Heart left ventricle (tissue), 13 donors: Measurements from ENCODE around the gene PRICKLE3.

Experiments used
- CTCF ChIP-seq, 12 donors: fragments of 200-600 bp; sonication (generic) in 4 of 12; IDR thresholded peaks; one replicate each; pipeline versions ENCODE4 v1.5.0 to v1.8.0; 2018 to 2022; ENCODE audit warnings: antibody characterized with exemption in 12 of 12, mild to moderate bottlenecking in 5 of 12
- POLR2A ChIP-seq, 2 donors: fragments of 450-650 bp; IDR thresholded peaks; one replicate each; pipeline ENCODE4 v1.6.1; 2017; ENCODE audit warnings: antibody characterized with exemption in 2 of 2, mild to moderate bottlenecking in 2 of 2, moderate library complexity in 2 of 2
- donor health status: ischemic (EF 13 %, LVEDD 7.1; RV severe dilation, severe dysfunction).
- donor health status: DM: no; HTN: yes; CAD: no.
- donor health status: DM: no; HTN: no; CAD: no.
- donor health status: ischemic (EF 25% LVEDD 6.9; RV normal size, moderate dysfunction).
- donor health status: ischemic (EF 25% LVEDD 5.7; RV mildly dilated, moderate dysfunction).
- donor health status: ischemic (EF 35%, LVEDD 5.7; RV mildly dilated, moderate dysfunction).
- donor health status: nonischemic (EF 11% LVEDD 7.7; RV severe dilation, severe dysfunction).
- donor health status: DM: yes; HTN: yes; CAD: no.
- donor health status: PGD.
- donor health status: ischemic (EF 29% LVEDD 5.4; RV normal size, mild dysfunction).
- donor health status: nonischemic (EF 23%, LVEDD 6.1; RV moderate dilation, normal function).

GRCh38 chrX:49199906-49200771 is 14.0 kb upstream of the PRICKLE3 start, which contains the start of gene SYP:
- peak in 1 of 2 donors; percentile 78 for TF ChIP-seq POLR2A (IDR thresholded peaks at IDR 0.05)
- peak in 1 of 12 donors; percentile 8 for TF ChIP-seq CTCF (IDR thresholded peaks at IDR 0.05)
